Measurements from ENCODE around the gene KRTAP10-2.

The KRTAP10-2 gene

DNA sequence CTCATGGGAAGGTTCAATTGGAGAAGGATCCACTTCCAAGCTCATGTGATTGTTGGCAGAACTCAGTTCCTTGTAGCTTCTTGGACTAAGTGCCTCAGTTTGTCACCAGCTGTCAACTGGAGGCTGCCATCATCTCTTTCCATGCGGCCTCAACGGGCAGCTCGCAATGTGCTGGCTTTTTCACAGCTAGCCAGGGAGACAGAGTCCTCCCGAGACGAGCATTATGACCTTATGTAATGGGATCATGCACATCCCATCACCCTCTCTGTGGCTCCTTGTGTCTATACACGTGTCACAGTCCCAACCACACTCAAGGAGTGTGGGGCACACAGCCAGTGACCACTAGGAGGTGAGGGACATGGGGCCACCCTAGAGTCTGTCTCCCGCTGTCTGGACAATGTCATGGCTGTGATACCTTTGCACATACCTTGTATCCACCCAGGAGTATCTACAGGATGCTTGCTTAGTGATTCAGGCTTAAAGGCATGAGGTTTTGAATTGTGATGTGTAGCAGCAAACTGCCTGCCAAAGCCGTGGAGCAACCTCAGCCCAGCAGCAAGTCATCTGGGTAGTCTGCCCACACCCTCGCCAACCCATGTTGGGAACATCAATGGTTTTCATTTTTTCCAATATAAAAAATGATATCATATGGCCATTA is 44.9 kb upstream of the KRTAP10-2 start:
- Histone ChIP-seq H3K4me1 (ENCODE audit: low read depth, poor library complexity, severe bottlenecking) (no peaks in the 10 kb centered on the region), H3K4me3 (IDR thresholded peaks at IDR 0.05; ENCODE audit: insufficient read depth, low read depth, low read length) (no peak overlapping the region), H2AFZ (ENCODE audit: low read depth) (no peak overlapping the region), H3K27me3 (ENCODE audit: insufficient read depth, low read depth) (peaks cover 70% of the 10 kb centered on the region; the same call in 1 of the 2 replicates), H3K79me2 (ENCODE audit: insufficient read depth, low read depth) (no peaks in the 10 kb centered on the region), H3K4me2 (no peak overlapping the region), H3K36me3 (ENCODE audit: insufficient read depth) (no peaks in the 10 kb centered on the region), H3K9ac (no peak overlapping the region), H4K20me1 (ENCODE audit: insufficient read depth) (no peaks in the 10 kb centered on the region), H3K27ac (no peak overlapping the region)
- TF ChIP-seq, protein P1, sequence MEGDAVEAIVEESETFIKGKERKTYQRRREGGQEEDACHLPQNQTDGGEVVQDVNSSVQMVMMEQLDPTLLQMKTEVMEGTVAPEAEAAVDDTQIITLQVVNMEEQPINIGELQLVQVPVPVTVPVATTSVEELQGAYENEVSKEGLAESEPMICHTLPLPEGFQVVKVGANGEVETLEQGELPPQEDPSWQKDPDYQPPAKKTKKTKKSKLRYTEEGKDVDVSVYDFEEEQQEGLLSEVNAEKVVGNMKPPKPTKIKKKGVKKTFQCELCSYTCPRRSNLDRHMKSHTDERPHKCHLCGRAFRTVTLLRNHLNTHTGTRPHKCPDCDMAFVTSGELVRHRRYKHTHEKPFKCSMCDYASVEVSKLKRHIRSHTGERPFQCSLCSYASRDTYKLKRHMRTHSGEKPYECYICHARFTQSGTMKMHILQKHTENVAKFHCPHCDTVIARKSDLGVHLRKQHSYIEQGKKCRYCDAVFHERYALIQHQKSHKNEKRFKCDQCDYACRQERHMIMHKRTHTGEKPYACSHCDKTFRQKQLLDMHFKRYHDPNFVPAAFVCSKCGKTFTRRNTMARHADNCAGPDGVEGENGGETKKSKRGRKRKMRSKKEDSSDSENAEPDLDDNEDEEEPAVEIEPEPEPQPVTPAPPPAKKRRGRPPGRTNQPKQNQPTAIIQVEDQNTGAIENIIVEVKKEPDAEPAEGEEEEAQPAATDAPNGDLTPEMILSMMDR (conservative IDR thresholded peaks at IDR 0.05; ENCODE audit: low read depth, low read length): no peak

DNA sequence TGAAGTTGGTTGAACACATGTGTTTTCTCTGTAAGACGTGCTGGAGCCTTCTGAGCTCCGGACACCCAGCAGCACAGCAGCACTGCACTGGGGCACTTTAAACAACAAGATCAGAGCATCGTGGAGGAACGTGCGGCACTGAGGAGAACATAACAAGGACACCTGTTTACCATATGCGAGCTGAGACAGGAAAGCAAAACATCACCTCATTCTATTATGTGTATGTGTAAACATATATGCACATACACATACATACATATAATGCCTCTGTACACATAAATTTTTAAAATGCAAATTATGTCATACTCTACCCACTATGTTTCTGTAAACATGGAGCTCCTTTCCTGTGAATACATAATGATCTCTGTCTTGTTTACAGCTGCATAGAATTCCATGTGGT is 44.2 kb upstream of the KRTAP10-2 start:
- H3K36me3 ChIP-seq (ENCODE audit: insufficient read depth): no peaks in the 10 kb centered on the region
- no peaks in the 10 kb centered on the region for H3K4me1 ChIP-seq (ENCODE audit: low read depth, poor library complexity, severe bottlenecking)
- no peak overlapping the region for H3K27ac ChIP-seq
- no peaks in the 10 kb centered on the region for H4K20me1 ChIP-seq (ENCODE audit: insufficient read depth)
- H3K9ac ChIP-seq: no peak overlapping the region
- TF ChIP-seq, protein P1 (conservative IDR thresholded peaks at IDR 0.05; ENCODE audit: low read depth, low read length): no peak
- H2AFZ ChIP-seq (ENCODE audit: low read depth): no peak overlapping the region
- H3K27me3 ChIP-seq (ENCODE audit: insufficient read depth, low read depth): peaks cover 70% of the 10 kb centered on the region; the same call in 1 of the 2 replicates
- H3K4me2 ChIP-seq: no peak overlapping the region
- no peaks in the 10 kb centered on the region for H3K79me2 ChIP-seq (ENCODE audit: insufficient read depth, low read depth)
- no peak overlapping the region for H3K4me3 ChIP-seq (IDR thresholded peaks at IDR 0.05; ENCODE audit: insufficient read depth, low read depth, low read length)

DNA sequence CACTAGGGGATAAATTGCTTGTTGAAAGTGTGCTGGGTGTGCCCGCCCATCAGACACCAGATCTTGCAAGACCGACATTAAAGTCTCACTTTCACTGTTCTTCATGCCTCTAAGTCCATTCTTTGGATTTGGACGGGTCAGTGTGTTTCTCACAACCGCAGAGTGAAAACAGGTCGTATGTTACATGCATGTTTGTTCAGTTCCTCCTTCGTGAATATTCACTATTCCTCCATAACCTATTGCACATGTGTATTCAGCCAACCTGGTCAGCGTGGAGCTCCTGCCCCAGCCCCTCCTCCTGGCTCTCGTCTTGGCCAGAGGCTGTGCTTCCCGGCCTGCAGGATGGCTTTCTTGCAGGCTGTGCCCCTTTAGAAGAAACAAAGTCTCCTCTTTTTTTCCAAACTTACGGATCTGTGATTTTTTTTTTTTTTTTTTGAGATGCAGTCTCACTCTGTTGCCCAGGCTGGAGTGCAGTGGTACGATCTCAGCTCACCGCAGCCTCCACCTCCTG is 43.2 kb upstream of the KRTAP10-2 start:
- H3K79me2 ChIP-seq (ENCODE audit: insufficient read depth, low read depth): no peaks in the 10 kb centered on the region
- no peak overlapping the region for H2AFZ ChIP-seq (ENCODE audit: low read depth)
- H3K27ac ChIP-seq: no peak overlapping the region
- no peak overlapping the region for H3K9ac ChIP-seq
- H3K4me1 ChIP-seq (ENCODE audit: low read depth, poor library complexity, severe bottlenecking): no peaks in the 10 kb centered on the region
- H3K36me3 ChIP-seq (ENCODE audit: insufficient read depth): no peaks in the 10 kb centered on the region
- no peak overlapping the region for H3K4me3 ChIP-seq (IDR thresholded peaks at IDR 0.05; ENCODE audit: insufficient read depth, low read depth, low read length)
- peaks cover 63% of the 10 kb centered on the region; the same call in 1 of the 2 replicates for H3K27me3 ChIP-seq (ENCODE audit: insufficient read depth, low read depth)
- H4K20me1 ChIP-seq (ENCODE audit: insufficient read depth): no peaks in the 10 kb centered on the region
- TF ChIP-seq, protein P1 (conservative IDR thresholded peaks at IDR 0.05; ENCODE audit: low read depth, low read length): no peak
- no peak overlapping the region for H3K4me2 ChIP-seq

DNA sequence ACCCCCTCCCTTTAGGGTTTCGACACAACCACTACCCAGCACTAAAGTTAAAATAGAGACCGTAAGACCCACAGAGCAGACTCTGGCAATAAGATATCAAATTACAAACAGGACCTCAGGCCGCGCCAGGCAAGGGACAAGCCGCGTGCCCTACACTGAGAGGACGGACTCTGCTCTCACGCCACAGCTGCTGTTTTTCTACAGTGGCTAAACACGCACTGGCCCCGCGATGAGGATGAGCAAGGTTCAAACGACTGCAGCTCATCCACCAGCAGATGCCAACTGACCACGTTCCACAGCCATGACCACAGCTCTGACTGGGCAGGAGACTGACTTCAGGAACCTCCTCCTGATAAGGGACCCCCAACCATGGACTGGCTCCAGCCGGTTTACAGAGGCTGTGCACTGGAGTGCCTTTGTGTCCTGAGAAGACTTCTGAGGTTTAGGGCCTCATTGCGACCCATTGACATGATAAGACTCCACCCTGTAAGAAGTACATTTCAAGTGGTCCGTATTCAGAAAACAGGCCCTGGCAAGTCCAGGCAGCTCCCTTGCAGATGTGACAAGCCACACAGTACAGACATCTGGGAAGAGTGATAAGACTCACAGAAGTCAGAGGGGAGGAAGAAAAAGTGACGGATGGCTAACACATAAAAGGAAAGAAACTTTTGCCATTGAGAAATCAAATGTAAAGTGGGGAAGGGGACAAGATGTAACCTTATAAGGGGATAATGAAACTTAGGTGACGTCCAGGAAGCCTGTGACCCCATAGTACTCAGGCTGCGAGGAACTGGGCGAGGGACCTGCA is 42.5 kb upstream of the KRTAP10-2 start:
- H3K79me2 ChIP-seq (ENCODE audit: insufficient read depth, low read depth): no peaks in the 10 kb centered on the region
- no peak overlapping the region for H3K4me3 ChIP-seq (IDR thresholded peaks at IDR 0.05; ENCODE audit: insufficient read depth, low read depth, low read length)
- peaks cover 62% of the 10 kb centered on the region; the same call in 1 of the 2 replicates for H3K27me3 ChIP-seq (ENCODE audit: insufficient read depth, low read depth)
- TF ChIP-seq, protein P1 (conservative IDR thresholded peaks at IDR 0.05; ENCODE audit: low read depth, low read length): no peak
- no peaks in the 10 kb centered on the region for H4K20me1 ChIP-seq (ENCODE audit: insufficient read depth)
- H3K4me2 ChIP-seq: no peak overlapping the region
- no peak overlapping the region for H2AFZ ChIP-seq (ENCODE audit: low read depth)
- no peak overlapping the region for H3K27ac ChIP-seq
- no peaks in the 10 kb centered on the region for H3K36me3 ChIP-seq (ENCODE audit: insufficient read depth)
- H3K4me1 ChIP-seq (ENCODE audit: low read depth, poor library complexity, severe bottlenecking): no peaks in the 10 kb centered on the region
- H3K9ac ChIP-seq: no peak overlapping the region
